T-helper 1 cell treated with Interleukin-12 subunit alpha and Interleukin-12 subunit beta and Interleukin-4 antibody, amounts not matched to agents 30 μg/mL and 1 μg/mL, for 36 hours (primary cell): Measurements from ENCODE around the gene MNX1.

Experiments
- H3K27ac Mint-ChIP-seq: one replicate; pipeline ENCODE4 v1.8.0; 2021; ENCODE audit warnings: mild to moderate bottlenecking, mixed read lengths
- H3K27me3 Mint-ChIP-seq: one replicate; pipeline ENCODE4 v1.8.0; 2021; ENCODE audit warnings: low read depth, mixed read lengths
- H3K36me3 Mint-ChIP-seq: one replicate; pipeline ENCODE4 v1.8.0; 2021; ENCODE audit warnings: low read depth, mixed read lengths
- H3K4me1 Mint-ChIP-seq: one replicate; pipeline ENCODE4 v1.8.0; 2021; ENCODE audit warnings: low read depth, mixed read lengths
- H3K4me3 Mint-ChIP-seq: one replicate; pipeline ENCODE4 v1.8.0; 2021; ENCODE audit warnings: mild to moderate bottlenecking, moderate library complexity, mixed read lengths
- H3K9me3 Mint-ChIP-seq: one replicate; pipeline ENCODE4 v1.8.0; 2021; ENCODE audit warnings: mixed read lengths

Gene MNX1

DNA sequence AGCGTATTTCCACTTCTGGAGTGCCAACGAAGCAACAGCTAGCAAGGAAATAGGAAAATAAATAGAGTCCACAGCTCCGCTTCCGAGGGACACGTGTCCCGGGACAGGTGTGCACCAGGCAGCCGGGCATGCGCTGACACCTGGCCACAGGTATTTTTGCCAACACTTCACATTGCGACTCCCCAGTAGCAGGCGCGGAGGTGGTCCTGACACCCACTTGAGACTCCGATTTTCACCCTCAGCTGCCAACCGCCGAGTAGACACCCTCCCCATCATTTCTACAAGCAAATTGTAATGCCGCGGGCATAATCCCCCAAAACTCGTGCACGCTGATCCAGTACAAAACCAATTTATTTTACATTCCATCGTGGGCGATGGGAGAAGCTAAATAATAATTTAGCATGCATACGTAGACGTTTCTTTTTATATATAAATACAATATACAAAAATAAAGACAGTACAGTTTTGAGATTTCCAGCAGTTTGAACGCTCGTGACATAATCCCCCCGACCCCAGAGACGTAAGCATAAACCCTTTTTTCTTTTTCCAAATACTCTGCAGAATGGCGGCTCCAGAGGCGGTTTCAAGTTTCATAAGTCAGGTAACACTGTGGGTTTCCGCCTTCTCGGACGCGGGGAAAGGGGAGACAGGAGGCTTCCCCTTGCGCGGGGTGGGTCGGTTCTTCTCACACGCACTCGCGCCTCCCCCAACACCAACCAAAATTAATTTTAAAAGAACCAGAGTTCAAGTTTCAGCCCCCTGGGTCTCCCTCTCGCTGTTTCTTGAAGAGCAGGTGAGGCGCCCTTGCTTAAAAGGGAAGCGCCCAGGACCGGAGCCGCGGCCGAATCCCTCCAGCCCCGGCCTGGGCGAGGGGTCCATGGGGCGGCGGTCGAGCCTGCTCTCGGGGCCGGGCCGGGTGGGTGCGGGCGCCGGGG, 5.7 kb downstream of the MNX1 start:
- Mint-ChIP-seq H3K27me3 (peaks cover 84% of the 10 kb centered on the region), H3K9me3 (no peaks in the 10 kb centered on the region), H3K4me1 (peaks cover 11% of the 10 kb centered on the region), H3K27ac (peak overlapping the region; percentile 70), H3K36me3 (peaks cover 6% of the 10 kb centered on the region), H3K4me3 (no peak overlapping the region)

GRCh38 chr7:157003756-157004520, 6.5 kb downstream of the MNX1 start:
- peaks cover 6% of the 10 kb centered on the region for H3K36me3 Mint-ChIP-seq
- H3K9me3 Mint-ChIP-seq, result no peaks in the 10 kb centered on the region
- H3K4me3 Mint-ChIP-seq, result no peak overlapping the region
- H3K27ac Mint-ChIP-seq, result peak overlapping the region; percentile 26
- H3K4me1 Mint-ChIP-seq, result peaks cover 11% of the 10 kb centered on the region
- H3K27me3 Mint-ChIP-seq, result peaks cover 84% of the 10 kb centered on the region

GRCh38 chr7:157003445-157003755, 7.1 kb downstream of the MNX1 start:
- H3K27ac Mint-ChIP-seq, result peak overlapping the region; percentile 26
- H3K27me3 Mint-ChIP-seq, result peaks cover 84% of the 10 kb centered on the region
- no peak overlapping the region for H3K4me3 Mint-ChIP-seq
- no peaks in the 10 kb centered on the region for H3K9me3 Mint-ChIP-seq
- H3K36me3 Mint-ChIP-seq, result peaks cover 6% of the 10 kb centered on the region
- H3K4me1 Mint-ChIP-seq, result peaks cover 11% of the 10 kb centered on the region

GRCh38 chr7:157002819-157003421, 7.5 kb downstream of the MNX1 start:
- Mint-ChIP-seq H3K9me3 (no peaks in the 10 kb centered on the region), H3K27me3 (peaks cover 84% of the 10 kb centered on the region), H3K4me3 (no peak overlapping the region), H3K36me3 (peaks cover 6% of the 10 kb centered on the region), H3K4me1 (peaks cover 11% of the 10 kb centered on the region), H3K27ac (no peak overlapping the region)

DNA sequence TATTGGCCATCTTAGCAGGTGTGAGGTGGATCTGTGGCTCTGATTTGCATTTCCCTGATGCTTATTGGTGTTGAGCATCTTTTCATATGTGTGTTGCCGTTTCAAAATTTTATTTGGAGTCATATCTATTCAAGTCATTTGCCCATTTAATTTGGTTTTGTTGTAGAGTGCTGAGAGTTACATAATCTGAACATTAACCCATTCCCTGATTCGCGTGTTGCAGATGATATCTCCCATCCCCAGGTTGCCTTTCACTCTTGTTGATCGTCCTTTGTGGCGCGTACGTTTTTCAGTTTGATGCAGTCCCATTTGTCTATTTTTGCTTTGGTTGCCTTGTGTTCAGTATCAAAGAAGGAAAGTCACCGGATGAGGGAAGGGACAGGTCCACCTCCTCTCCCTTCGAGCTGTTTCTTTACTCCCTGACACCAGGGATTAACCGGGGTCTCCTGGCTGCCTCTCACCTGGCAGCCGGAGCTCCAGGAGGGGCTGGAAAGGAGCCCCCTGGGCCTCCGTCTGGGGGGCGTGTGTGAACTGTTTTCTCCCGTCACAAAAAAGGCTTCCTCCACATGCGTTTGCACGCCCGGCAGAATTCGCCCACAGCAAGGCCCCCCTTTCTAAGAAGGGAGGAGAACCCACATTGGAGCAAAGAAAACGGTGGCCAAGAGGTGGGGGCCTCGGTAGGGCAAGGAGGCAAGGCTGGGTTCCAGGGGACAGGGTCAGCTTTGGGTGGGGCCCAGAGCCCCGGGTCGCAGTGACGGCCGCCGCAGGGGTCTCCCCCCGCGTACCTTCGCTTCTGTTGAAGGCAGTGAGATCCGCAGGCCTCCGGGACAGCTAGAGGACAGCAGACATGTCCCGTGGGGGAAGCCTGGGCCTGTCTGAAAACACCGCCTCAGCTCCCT, 8.3 kb downstream of the MNX1 start:
- Mint-ChIP-seq H3K27ac (peak overlapping the region; percentile 61), H3K36me3 (peaks cover 6% of the 10 kb centered on the region), H3K27me3 (peaks cover 84% of the 10 kb centered on the region), H3K9me3 (no peaks in the 10 kb centered on the region), H3K4me1 (peaks cover 11% of the 10 kb centered on the region), H3K4me3 (no peak overlapping the region)

- peaks cover 11% of the 10 kb centered on the region for H3K4me1 Mint-ChIP-seq
- H3K4me3 Mint-ChIP-seq, result peak overlapping the region; percentile 39
- H3K27ac Mint-ChIP-seq, result no peak overlapping the region
- peaks cover 6% of the 10 kb centered on the region for H3K36me3 Mint-ChIP-seq
- H3K27me3 Mint-ChIP-seq, result peaks cover 85% of the 10 kb centered on the region
- H3K9me3 Mint-ChIP-seq, result no peaks in the 10 kb centered on the region
Measured at GRCh38 chr7:157000741-157001653, 9.5 kb downstream of the MNX1 start.

- no peaks in the 10 kb centered on the region for H3K9me3 Mint-ChIP-seq
- peak overlapping the region; percentile 52 for H3K4me3 Mint-ChIP-seq
- peaks cover 11% of the 10 kb centered on the region for H3K4me1 Mint-ChIP-seq
- no peak overlapping the region for H3K27ac Mint-ChIP-seq
- H3K27me3 Mint-ChIP-seq, result peaks cover 81% of the 10 kb centered on the region
- H3K36me3 Mint-ChIP-seq, result peaks cover 6% of the 10 kb centered on the region
Measured at GRCh38 chr7:156999958-157000726, 10.3 kb downstream of the MNX1 start.

DNA sequence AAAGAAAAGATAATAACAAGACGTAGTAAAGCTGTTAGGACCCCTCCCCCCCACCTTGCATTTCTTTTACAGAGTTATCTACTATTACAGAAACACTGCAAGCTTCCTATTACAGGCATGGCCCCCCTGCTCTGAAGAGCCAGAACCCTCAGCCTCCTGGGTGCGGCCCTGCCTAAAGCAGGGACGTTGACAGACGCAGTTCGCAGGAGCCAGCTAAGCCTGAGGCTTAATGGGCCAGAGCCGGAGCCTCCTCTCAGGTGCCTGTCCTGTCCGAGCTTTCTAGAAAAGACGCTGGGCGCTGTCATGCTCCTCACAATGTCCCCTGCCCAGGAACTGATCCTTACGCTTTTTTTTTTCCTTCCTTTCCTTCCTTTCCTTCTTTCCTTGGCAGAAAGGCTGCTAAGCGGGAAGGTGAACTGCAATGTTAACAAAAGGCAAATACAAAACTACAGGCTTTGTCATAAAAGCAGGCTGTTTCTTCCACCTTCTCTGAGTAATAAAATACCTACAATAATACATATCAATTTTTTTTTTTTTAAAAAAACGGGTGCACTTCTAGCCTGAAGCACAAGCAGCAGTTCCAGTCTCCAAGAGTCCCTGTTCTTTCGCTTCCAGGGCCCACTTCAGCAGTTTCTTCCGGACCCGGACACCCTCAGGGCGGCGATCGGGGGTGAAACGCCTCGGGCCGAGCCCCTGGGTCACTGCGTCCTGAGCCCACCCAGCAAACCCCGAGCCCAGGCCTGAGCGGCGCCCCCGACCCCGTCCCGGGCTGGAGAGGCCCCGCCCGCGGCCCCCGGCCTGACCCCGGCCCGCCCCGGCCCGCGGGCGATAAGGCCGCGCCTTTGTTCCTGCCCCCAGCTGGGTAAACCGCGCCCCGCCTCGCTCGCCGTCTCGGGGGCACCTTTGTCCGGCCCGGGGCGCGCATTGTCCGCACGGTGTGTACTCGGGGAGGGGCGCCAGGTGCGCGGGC, 11.2 kb downstream of the MNX1 start:
- Mint-ChIP-seq H3K27ac (no peak overlapping the region), H3K9me3 (no peaks in the 10 kb centered on the region), H3K36me3 (peaks cover 4% of the 10 kb centered on the region), H3K4me3 (no peak overlapping the region), H3K27me3 (peaks cover 72% of the 10 kb centered on the region), H3K4me1 (peaks cover 4% of the 10 kb centered on the region)

GRCh38 chr7:156994417-156994816, 16.0 kb downstream of the MNX1 start:
- no peaks in the 10 kb centered on the region for H3K36me3 Mint-ChIP-seq
- no peaks in the 10 kb centered on the region for H3K9me3 Mint-ChIP-seq
- H3K27me3 Mint-ChIP-seq, result peaks cover 42% of the 10 kb centered on the region
- no peaks in the 10 kb centered on the region for H3K4me1 Mint-ChIP-seq
- H3K27ac Mint-ChIP-seq, result no peak overlapping the region
- no peak overlapping the region for H3K4me3 Mint-ChIP-seq

DNA sequence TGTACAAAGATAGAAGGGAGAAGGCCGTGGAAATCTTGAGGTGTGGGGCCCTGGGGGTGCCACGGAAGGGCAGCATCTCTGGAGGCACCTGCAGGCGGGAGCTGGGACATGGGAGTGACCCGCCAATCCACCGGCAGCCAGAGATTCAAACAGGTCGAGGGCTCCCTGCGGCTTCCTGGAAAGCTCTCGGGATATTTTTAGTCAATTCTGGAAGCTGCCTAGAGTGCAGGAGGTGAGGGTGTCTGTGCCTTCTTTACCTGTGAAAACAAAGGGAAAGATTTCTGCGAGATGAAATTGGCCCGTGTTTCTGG, 16.6 kb downstream of the MNX1 start:
- Mint-ChIP-seq H3K9me3 (no peaks in the 10 kb centered on the region), H3K4me1 (no peaks in the 10 kb centered on the region)

DNA sequence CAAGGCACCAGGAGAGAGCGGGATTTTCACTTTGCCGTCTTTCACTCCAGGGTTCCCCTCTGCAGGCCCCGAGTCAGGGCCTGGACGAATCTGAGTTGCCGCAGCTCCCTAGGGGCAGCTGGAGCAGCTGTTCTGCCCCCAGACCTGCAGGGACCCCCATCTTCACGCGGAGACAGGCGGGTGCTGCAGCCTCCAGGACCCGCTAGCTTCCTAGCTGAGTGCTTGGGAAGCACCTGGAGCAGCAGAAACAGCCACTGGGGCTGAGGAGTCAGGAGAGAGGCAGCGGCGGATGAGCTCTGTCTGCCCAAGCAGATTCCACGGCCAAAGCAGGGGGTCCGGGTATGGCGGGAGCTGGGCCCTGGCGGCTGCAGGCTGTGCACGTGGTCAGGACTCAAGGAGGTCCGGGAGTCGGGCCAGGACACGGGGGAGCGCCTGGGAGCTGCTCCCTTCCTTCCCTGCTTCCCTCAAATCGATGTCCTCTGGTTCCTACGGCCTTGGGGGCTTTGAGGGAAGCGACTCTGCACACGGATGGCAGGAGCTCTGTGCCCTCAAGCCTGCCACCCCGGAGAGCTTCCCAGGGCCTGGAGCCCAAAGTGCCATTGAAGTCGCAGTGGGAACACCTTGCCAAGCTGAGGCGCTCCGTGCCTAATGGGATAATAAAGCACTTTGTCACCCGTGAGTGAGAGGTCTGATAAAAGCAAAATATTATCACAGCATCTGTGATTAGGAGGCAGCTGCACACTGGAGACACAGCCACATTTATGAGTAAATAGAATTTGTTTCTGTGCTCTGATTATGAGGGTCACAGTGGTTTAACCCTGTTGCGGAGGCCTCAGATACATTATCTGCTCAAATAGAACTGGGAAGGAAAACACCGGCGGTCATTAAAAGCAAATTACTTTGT, 17.2 kb downstream of the MNX1 start:
- Mint-ChIP-seq H3K36me3 (no peaks in the 10 kb centered on the region), H3K27ac (no peak overlapping the region), H3K4me3 (no peak overlapping the region), H3K9me3 (no peaks in the 10 kb centered on the region), H3K27me3 (peaks cover 31% of the 10 kb centered on the region), H3K4me1 (no peaks in the 10 kb centered on the region)

More for the DNA sequence above, 16.6 kb downstream of the MNX1 start:
- Mint-ChIP-seq H3K27ac (no peak overlapping the region), H3K36me3 (no peaks in the 10 kb centered on the region), H3K4me3 (no peak overlapping the region), H3K27me3 (peaks cover 37% of the 10 kb centered on the region)
